CD4-positive, CD25-positive, alpha-beta regulatory T cell (primary cell): ENCODE data around the gene PRR20D. TPM values are rescaled to one million over a fixed set of nuclear protein-coding genes. Genes with fewer than 3 reads are reported as not detected.
"Not testable (repeated sequence)": the region's sequence is repeated elsewhere in the genome, so short reads cannot be mapped to it uniquely, and the experiment has no call there.

ENCODE experiments used
- ATAC-seq, 2 donors: fragments of 150-1000 bp; cut with Tn5 transposase; one replicate each; pipeline ENCODE4 v1.10.0; 2021; ENCODE audit warnings: low read depth in 2 of 2, moderate number of reproducible peaks in 2 of 2, moderate library complexity in 1 of 2
- DNase-seq, 3 donors: peaks; one replicate each; pipeline versions ENCODE4 v3.0.0 to v3.0.0-alpha.2; 2012 to 2022; ENCODE audit warnings: mixed read lengths in 1 of 3
- H3K27ac ChIP-seq: one replicate; pipeline ENCODE4 v1.7.0; 2013; ENCODE audit warnings: mild to moderate bottlenecking, low read length; ENCODE audit not compliant: insufficient read depth, poor library complexity, severe bottlenecking
- H3K27me3 ChIP-seq: one replicate; pipeline ENCODE4 v1.7.0; 2013; ENCODE audit warnings: low read length; ENCODE audit not compliant: control insufficient read depth, insufficient read depth
- H3K36me3 ChIP-seq: one replicate; pipeline ENCODE4 v1.7.0; 2013; ENCODE audit warnings: mild to moderate bottlenecking, low read length, moderate library complexity; ENCODE audit not compliant: control insufficient read depth, insufficient read depth
- H3K4me1 ChIP-seq: 2 replicates; pipeline ENCODE4 v1.7.0; 2013; ENCODE audit warnings: mild to moderate bottlenecking, low read length; ENCODE audit not compliant: insufficient read depth, control insufficient read depth, poor library complexity, severe bottlenecking
- H3K4me3 ChIP-seq: one replicate; pipeline ENCODE4 v1.7.0; 2013; ENCODE audit warnings: low read depth, mild to moderate bottlenecking, low read length, moderate library complexity
- H3K9me3 ChIP-seq, 2 experiments: 1 replicate in 1 of 2; 2 replicates in 1 of 2; pipeline ENCODE4 v1.7.0; 2013; ENCODE audit warnings: low read length in 2 of 2, mild to moderate bottlenecking in 1 of 2, moderate library complexity in 1 of 2; ENCODE audit not compliant: control insufficient read depth in 2 of 2
- H3K27ac Mint-ChIP-seq, 3 donors: one replicate each; pipeline ENCODE4 v1.8.0; 2020 to 2022; ENCODE audit warnings: mild to moderate bottlenecking in 3 of 3, mixed read lengths in 3 of 3, moderate library complexity in 2 of 3
- H3K27me3 Mint-ChIP-seq: one replicate; pipeline ENCODE4 v1.8.0; 2022; ENCODE audit warnings: mild to moderate bottlenecking, mixed read lengths
- H3K36me3 Mint-ChIP-seq: one replicate; pipeline ENCODE4 v1.8.0; 2020; ENCODE audit warnings: mixed read lengths
- H3K4me1 Mint-ChIP-seq, 4 donors: one replicate each; pipeline ENCODE4 v1.8.0; 2020 to 2022; ENCODE audit warnings: mixed read lengths in 4 of 4, mild to moderate bottlenecking in 1 of 4
- H3K4me3 Mint-ChIP-seq, 4 donors: one replicate each; pipeline ENCODE4 v1.8.0; 2020 to 2022; ENCODE audit warnings: mild to moderate bottlenecking in 4 of 4, mixed read lengths in 4 of 4, moderate library complexity in 3 of 4
- H3K9me3 Mint-ChIP-seq, 7 donors: one replicate each; pipeline ENCODE4 v1.8.0; 2020 to 2022; ENCODE audit warnings: mixed read lengths in 7 of 7, mild to moderate bottlenecking in 3 of 7, moderate library complexity in 2 of 7
- polyA plus RNA-seq, 4 donors: library from polyadenylated mRNA; unstranded; fragments of 300-500 nt; fragmentation: Illumina TruSeq; gene quantifications; one replicate each; pipeline ENCODE4 v1.2.3, GENCODE V29; 2021
- total RNA-seq: library from RNA; stranded (reverse); gene quantifications from one replicate; pipeline ENCODE4 v1.2.3, GENCODE V29; 2022

Gene PRR20D
- total RNA-seq (not detected), polyA plus RNA-seq (not detected)

GRCh38 chr13:57160332-57160731 is at the start of gene PRR20D:
TSS of gene PRR20D (plus strand) at chr13:57160632. CDS start at chr13:57161019, 387 bp downstream.
- not testable (repeated sequence) for H3K27ac ChIP-seq, H3K4me1 Mint-ChIP-seq, H3K36me3 Mint-ChIP-seq, ATAC-seq, H3K27me3 ChIP-seq, H3K4me3 ChIP-seq, H3K9me3 Mint-ChIP-seq, H3K27me3 Mint-ChIP-seq, H3K9me3 ChIP-seq, H3K36me3 ChIP-seq, H3K4me3 Mint-ChIP-seq, H3K4me1 ChIP-seq, H3K27ac Mint-ChIP-seq, DNase-seq

GRCh38 chr13:57114945-57115344 is 45.5 kb upstream of the PRR20D start:
- no peaks in the 10 kb centered on the region for H3K27me3 Mint-ChIP-seq
- H3K36me3 Mint-ChIP-seq: no peaks in the 10 kb centered on the region
- H3K36me3 ChIP-seq: no peaks in the 10 kb centered on the region
- H3K4me1 Mint-ChIP-seq: no peaks in the 10 kb centered on the region
- no peak overlapping the region for H3K4me3 ChIP-seq
- H3K27ac Mint-ChIP-seq: no peak overlapping the region
- no peak overlapping the region for H3K27ac ChIP-seq
- no peaks in the 10 kb centered on the region for H3K4me1 ChIP-seq
- H3K9me3 ChIP-seq: peaks cover 3 to 12% of the 10 kb centered on the region in 2 experiments
- H3K27me3 ChIP-seq: no peaks in the 10 kb centered on the region
- ATAC-seq (no peak), DNase-seq (no peak)
- H3K4me3 Mint-ChIP-seq: no peak overlapping the region
- peaks cover 4 to 21% (median 16%) of the 10 kb centered on the region in 7 donors for H3K9me3 Mint-ChIP-seq

GRCh38 chr13:57123681-57124080 is 36.8 kb upstream of the PRR20D start:
- no peaks in the 10 kb centered on the region for H3K9me3 ChIP-seq
- Mint-ChIP-seq H3K27me3 (no peaks in the 10 kb centered on the region), H3K9me3 (peaks cover 6 to 12% (median 7%) of the 10 kb centered on the region in 7 donors), H3K36me3 (no peaks in the 10 kb centered on the region), H3K4me3 (no peak overlapping the region), H3K27ac (no peak overlapping the region), H3K4me1 (no peaks in the 10 kb centered on the region)
- no peaks in the 10 kb centered on the region for H3K36me3 ChIP-seq
- H3K4me3 ChIP-seq: no peak overlapping the region
- H3K4me1 ChIP-seq: no peaks in the 10 kb centered on the region
- no peaks in the 10 kb centered on the region for H3K27me3 ChIP-seq
- no peak for DNase-seq
- ATAC-seq: no peak
- no peak overlapping the region for H3K27ac ChIP-seq

GRCh38 chr13:57128909-57129308 is 31.5 kb upstream of the PRR20D start:
- ATAC-seq: no peak
- H3K27me3 Mint-ChIP-seq: no peaks in the 10 kb centered on the region
- H3K36me3 Mint-ChIP-seq: no peaks in the 10 kb centered on the region

GRCh38 chr13:57136093-57136492 is 24.3 kb upstream of the PRR20D start:
- DNase-seq (no peak), ATAC-seq (no peak)
- H3K4me3 ChIP-seq: no peak overlapping the region
- Mint-ChIP-seq H3K9me3 (peaks cover 4 to 8% (median 4%) of the 10 kb centered on the region in 7 donors), H3K4me1 (no peaks in the 10 kb centered on the region), H3K4me3 (no peak overlapping the region), H3K36me3 (no peaks in the 10 kb centered on the region), H3K27ac (no peak overlapping the region), H3K27me3 (no peaks in the 10 kb centered on the region)
- no peaks in the 10 kb centered on the region for H3K9me3 ChIP-seq
- no peaks in the 10 kb centered on the region for H3K36me3 ChIP-seq
- H3K27ac ChIP-seq: no peak overlapping the region
- H3K27me3 ChIP-seq: no peaks in the 10 kb centered on the region
- H3K4me1 ChIP-seq: no peaks in the 10 kb centered on the region

More at GRCh38 chr13:57128909-57129308, 31.5 kb upstream of the PRR20D start:
- Histone ChIP-seq H3K4me3 (no peak overlapping the region), H3K4me1 (no peaks in the 10 kb centered on the region), H3K9me3 (no peaks in the 10 kb centered on the region), H3K27ac (no peak overlapping the region), H3K27me3 (no peaks in the 10 kb centered on the region), H3K36me3 (no peaks in the 10 kb centered on the region)
- DNase-seq: no peak
- Mint-ChIP-seq H3K9me3 (peaks cover 0 to 16% (median 5%) of the 10 kb centered on the region in 7 donors), H3K27ac (no peak overlapping the region), H3K4me3 (no peak overlapping the region), H3K4me1 (no peaks in the 10 kb centered on the region)

GRCh38 chr13:57137585-57137984 is 22.8 kb upstream of the PRR20D start:
- no peak overlapping the region for H3K27ac ChIP-seq
- Mint-ChIP-seq H3K27ac (no peak overlapping the region), H3K9me3 (peaks cover 0 to 8% (median 4%) of the 10 kb centered on the region in 7 donors), H3K4me1 (no peaks in the 10 kb centered on the region), H3K27me3 (no peaks in the 10 kb centered on the region), H3K36me3 (no peaks in the 10 kb centered on the region), H3K4me3 (no peak overlapping the region)
- no peak overlapping the region for H3K4me3 ChIP-seq
- H3K27me3 ChIP-seq: no peaks in the 10 kb centered on the region
- DNase-seq (no peak), ATAC-seq (no peak)
- H3K4me1 ChIP-seq: no peaks in the 10 kb centered on the region
- no peaks in the 10 kb centered on the region for H3K36me3 ChIP-seq
- H3K9me3 ChIP-seq: no peaks in the 10 kb centered on the region

GRCh38 chr13:57138988-57139387 is 21.4 kb upstream of the PRR20D start:
- no peak for ATAC-seq
- no peak for DNase-seq
- H3K36me3 ChIP-seq: no peaks in the 10 kb centered on the region
- no peak overlapping the region for H3K27ac Mint-ChIP-seq
- no peaks in the 10 kb centered on the region for H3K27me3 Mint-ChIP-seq
- peaks cover 0 to 8% (median 3%) of the 10 kb centered on the region in 7 donors for H3K9me3 Mint-ChIP-seq
- H3K27ac ChIP-seq: no peak overlapping the region
- H3K4me3 ChIP-seq: no peak overlapping the region
- H3K4me3 Mint-ChIP-seq: no peak overlapping the region
- no peaks in the 10 kb centered on the region for H3K36me3 Mint-ChIP-seq
- H3K27me3 ChIP-seq: no peaks in the 10 kb centered on the region
- H3K9me3 ChIP-seq: no peaks in the 10 kb centered on the region
- H3K4me1 Mint-ChIP-seq: no peaks in the 10 kb centered on the region
- H3K4me1 ChIP-seq: no peaks in the 10 kb centered on the region

GRCh38 chr13:57139781-57140180 is 20.7 kb upstream of the PRR20D start:
- H3K9me3 ChIP-seq, H3K4me1 Mint-ChIP-seq, H3K27ac ChIP-seq, ATAC-seq, H3K4me1 ChIP-seq, H3K4me3 Mint-ChIP-seq, H3K27me3 ChIP-seq, H3K27me3 Mint-ChIP-seq, H3K4me3 ChIP-seq, DNase-seq, H3K36me3 Mint-ChIP-seq, H3K36me3 ChIP-seq, H3K9me3 Mint-ChIP-seq, H3K27ac Mint-ChIP-seq: not testable (repeated sequence)
